Upper lobe of left lung (tissue), 4 donors: ENCODE data around the gene KIF6.

Experiments used
- POLR2A ChIP-seq, 4 donors: fragments of 450-650 bp; IDR thresholded peaks; one replicate each; pipeline ENCODE4 v1.5.1; 2016 to 2017; ENCODE audit warnings: antibody characterized with exemption in 4 of 4, mild to moderate bottlenecking in 2 of 4
- POLR2AphosphoS5 ChIP-seq, 2 donors: sonication (generic); formaldehyde crosslinking; IDR thresholded peaks; one replicate each; pipeline ENCODE4 v1.5.1; 2017; ENCODE audit warnings: antibody characterized with exemption in 2 of 2
- TF ChIP-seq, protein P1 (sequence below), 6 experiments: fragments of 450-650 bp in 4 of 6; fragments of 200-600 bp in 2 of 6; sonication (generic) in 2 of 6; IDR thresholded peaks; one replicate each; pipeline ENCODE4 v1.5.1; 2016 to 2019; ENCODE audit warnings: antibody characterized with exemption in 6 of 6

DNA sequence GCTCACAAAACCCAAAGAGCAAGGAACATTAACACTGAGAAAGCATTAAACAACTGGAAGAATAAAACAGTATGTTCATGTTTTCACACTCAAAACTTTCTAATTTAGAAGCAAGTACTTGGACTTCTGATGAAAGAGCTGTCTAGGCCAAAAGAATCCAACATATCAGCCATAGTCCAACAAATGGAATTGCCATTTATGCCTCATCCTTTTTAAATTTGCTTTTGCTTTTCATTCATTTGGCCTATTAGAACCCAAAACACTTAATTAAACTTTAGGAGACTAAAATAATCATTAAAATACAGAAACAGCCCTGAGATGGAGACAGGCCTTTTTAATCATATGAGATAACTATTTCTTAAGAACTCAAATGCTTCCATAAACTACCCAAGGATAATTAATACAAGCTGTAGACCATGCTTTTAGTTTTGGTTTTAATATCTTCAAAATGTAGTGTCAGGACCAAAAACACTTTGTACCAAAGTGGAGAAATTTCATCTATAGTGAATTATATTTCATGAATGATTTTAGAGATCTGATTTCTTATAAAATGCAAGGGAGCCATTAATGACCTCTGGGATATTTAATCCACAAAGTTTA lies 166.5 kb downstream of the KIF6 start:
- TF ChIP-seq, protein P1, sequence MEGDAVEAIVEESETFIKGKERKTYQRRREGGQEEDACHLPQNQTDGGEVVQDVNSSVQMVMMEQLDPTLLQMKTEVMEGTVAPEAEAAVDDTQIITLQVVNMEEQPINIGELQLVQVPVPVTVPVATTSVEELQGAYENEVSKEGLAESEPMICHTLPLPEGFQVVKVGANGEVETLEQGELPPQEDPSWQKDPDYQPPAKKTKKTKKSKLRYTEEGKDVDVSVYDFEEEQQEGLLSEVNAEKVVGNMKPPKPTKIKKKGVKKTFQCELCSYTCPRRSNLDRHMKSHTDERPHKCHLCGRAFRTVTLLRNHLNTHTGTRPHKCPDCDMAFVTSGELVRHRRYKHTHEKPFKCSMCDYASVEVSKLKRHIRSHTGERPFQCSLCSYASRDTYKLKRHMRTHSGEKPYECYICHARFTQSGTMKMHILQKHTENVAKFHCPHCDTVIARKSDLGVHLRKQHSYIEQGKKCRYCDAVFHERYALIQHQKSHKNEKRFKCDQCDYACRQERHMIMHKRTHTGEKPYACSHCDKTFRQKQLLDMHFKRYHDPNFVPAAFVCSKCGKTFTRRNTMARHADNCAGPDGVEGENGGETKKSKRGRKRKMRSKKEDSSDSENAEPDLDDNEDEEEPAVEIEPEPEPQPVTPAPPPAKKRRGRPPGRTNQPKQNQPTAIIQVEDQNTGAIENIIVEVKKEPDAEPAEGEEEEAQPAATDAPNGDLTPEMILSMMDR (IDR thresholded peaks at IDR 0.05) = no peak
- TF ChIP-seq POLR2A (IDR thresholded peaks at IDR 0.05) = no peak
- TF ChIP-seq POLR2AphosphoS5 (IDR thresholded peaks at IDR 0.05) = no peak
